NCI-H2107 treated with DMSO at 0.1 percent for 48 hours (cell line): Measurements from ENCODE around the gene PLEKHH3.
"Not testable (repeated sequence)": the region's sequence is repeated elsewhere in the genome, so short reads cannot be mapped to it uniquely, and the experiment has no call there.

ENCODE experiments used
- DNase-seq: peaks from one replicate; lab custom pipeline; 2025; ENCODE audit not compliant: unreplicated experiment; lab: John Stamatoyannopoulos, UW

PLEKHH3 gene

GRCh38 chr17:42673885-42674754 lies 2.7 kb downstream of the PLEKHH3 start:
- DNase-seq: no peak

- DNase-seq: no peak
Measured at GRCh38 chr17:42673266-42673884, 3.4 kb downstream of the PLEKHH3 start.

- no peak for DNase-seq
Measured at GRCh38 chr17:42672038-42672437, 4.8 kb downstream of the PLEKHH3 start.

GRCh38 chr17:42670789-42671657 lies 5.8 kb downstream of the PLEKHH3 start:
- DNase-seq: no peak

GRCh38 chr17:42669977-42670788 lies 6.6 kb downstream of the PLEKHH3 start:
- DNase-seq: no peak

GRCh38 chr17:42669705-42669976 lies 7.2 kb downstream of the PLEKHH3 start:
- no peak for DNase-seq

DNA sequence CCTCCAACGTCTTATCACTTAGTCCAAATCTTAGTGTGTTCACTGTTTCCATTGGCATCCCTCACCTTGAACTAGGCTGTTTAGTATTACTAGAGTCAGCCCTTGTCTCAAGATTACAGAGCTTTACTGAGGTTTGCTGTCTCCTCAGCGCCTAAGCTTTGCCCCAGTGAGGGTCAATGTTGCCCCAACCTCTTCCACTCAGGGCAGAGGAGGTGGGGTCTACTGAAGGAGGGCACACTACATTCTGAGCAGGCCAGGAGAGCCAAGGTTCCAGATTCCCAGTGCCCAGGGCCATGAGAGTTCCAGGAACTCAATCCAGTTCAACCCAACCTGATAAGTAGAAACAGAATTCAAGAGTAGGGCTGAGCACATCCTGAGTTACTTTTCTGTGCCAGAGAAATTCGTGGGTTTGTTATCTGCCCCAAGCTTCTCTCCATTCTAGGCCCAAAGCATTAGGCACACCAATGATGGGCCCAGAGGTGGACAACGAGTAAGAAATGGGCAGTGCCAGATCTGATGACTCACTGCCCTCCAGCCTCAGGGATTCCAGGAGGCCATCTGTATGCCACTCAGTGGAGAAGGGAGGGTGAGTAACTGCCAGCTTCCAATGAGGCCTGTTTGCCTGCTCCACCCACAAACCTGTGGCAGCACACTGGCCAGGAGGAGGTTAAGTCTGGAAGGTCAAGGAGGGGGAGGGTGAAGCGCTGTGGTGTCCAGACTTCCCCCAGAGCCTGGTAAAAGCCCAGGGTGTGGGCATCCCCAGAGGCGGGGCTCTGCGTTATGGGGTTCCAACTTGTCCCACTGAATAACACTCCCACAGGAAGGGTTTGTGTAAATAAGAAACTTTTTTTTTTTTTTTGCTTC lies 9.5 kb downstream of the PLEKHH3 start:
- no peak for DNase-seq

GRCh38 chr17:42666126-42666525 lies 10.7 kb downstream of the PLEKHH3 start:
- not testable (repeated sequence) for DNase-seq

DNA sequence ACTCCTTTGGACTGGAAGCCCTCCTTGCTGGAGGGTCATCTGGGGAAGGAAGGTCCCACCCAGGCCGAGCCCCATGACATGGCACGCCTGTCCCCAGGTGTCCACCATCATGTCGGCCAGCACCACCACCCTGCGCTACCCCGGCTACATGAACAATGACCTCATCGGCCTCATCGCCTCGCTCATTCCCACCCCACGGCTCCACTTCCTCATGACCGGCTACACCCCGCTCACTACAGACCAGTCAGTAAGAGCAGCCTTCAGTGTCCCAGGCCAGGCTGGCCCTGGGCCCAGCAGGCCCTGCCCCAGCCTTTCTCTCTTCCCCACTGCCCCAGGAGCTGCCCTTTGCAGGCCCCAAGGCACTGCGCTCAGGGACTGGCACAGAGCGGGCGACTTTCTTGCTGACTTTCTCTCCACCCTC lies 11.2 kb downstream of the PLEKHH3 start:
- no peak for DNase-seq

DNA sequence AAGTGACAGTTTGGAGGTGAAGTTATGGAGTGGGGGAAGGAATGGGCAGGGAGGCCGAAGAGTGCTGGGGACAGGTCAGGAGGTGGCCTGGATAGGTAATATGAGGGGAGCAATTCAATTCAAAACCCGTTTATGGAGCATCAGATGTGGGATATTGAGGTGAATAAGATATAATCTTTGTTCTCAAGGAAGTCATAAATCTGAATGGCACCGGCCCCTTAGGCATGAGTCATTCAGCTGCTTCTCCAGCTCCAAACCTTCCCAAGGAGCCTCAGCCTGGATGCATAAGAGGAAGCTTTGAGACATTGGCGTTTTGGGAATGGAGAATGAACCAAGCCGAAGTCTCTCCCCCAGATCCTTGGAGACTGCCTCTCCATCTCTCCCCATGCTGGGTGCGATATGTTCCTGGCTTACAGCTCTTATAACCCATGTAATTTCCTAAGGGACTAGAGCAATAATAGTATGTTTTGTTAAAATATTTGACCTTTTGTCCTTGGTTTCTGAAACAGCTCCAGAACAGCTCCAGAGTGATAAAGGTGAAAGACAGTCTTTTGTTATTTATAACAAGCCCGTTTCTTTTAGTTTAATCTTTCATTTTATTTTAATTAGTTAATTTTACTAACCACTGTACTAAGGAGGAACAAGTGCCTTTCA lies 16.0 kb downstream of the PLEKHH3 start:
- DNase-seq: no peak

GRCh38 chr17:42659932-42660274 lies 16.9 kb downstream of the PLEKHH3 start:
- DNase-seq: not testable (repeated sequence)

DNA sequence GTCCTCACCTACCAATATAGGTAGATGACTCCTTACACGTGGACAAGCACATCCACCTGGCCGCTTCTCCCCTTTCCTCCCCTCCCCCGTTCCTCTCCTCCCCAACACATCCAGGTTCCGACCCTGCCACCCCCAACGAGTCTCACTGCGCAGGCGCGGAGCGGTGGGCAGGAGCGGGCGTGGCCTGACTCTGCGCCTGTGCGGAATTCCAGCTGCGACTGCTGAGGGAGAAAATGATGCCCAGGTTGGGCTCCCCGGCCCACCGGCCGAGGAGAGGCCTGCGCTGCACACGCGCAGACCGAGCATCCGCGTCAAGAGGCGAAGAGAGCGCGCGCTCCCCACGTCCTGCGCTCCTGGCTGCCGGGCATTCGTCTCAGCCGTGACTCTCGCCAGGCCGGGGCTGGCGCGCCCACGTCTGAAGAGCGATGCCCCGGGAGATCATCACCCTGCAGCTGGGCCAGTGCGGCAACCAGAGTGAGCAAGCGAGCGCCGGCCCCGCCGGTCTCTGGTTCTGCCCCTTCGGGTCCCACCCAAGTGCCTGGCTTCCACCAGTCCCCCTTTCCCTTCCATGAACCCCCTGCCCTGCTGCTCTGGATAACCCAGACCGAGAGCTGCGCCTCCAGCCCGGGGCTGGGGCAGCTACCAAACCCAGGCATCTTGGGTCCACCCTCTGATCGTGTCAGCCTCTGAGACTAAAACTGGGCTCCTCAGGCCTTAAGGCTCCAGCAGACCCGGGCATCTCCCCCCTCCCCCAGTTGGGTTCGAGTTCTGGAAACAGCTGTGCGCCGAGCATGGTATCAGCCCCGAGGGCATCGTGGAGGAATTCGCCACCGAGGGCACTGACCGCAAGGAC lies 17.5 kb downstream of the PLEKHH3 start, which contains the start of gene TUBG2:
TUBG2 (plus strand) TSS at position 206 of the 853 bp plus-strand sequence; CDS start at position 426, 220 bp downstream.
- DNase-seq: peak; percentile 88

DNA sequence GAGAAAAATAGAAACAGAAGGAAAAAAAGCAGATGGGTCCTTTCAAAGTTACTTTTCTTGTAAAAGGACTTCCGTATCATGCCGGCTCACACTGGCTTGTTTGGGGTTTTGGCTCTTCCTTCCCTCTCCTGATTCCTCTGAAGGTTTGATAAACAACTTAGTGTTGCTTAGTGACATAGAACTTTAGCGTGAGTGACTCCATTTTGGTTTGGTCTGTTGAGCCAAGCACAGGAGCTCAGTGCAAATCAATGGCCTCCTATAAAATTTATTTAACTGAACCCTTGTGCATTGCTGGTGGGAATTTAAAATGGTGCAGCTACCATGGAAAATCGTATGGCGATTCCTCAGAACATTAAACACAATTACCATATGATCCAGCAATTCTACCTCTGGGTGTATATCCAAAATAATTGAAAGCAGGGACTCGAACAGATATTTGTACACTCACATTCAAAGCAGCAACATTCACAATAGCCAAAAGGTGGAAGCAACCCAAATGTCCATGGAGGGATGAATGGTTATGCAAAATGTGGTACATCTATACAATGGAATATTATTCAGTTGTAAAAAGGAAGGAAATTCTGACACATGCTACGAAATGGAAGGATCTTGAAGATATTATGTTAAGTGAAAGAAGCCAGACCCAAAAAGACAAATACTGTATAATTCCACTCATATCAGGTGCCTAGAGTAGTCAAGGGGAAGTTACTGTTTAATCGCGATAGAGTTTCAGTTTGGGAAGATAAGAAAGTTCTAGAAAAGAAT lies 18.8 kb downstream of the PLEKHH3 start:
- no peak for DNase-seq

DNA sequence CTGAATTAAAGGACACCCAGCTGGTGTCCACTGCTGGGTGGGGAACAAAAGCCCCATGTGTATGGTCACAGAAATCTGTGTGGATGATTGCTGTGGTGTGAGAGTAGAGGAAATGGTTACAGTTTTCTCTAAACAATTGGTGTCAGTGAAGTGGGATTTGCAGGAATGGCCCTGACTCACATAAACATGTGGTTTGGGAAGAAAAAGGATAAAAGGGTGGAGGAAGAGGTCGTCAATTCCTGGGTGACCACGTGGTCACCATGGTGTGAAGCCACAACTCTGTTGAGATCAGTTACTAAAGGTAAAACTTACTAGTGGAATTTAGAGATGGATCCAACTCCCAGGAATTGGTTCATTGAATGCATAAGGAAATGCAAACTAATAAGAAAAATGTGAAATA lies 21.3 kb downstream of the PLEKHH3 start:
- no peak for DNase-seq

DNA sequence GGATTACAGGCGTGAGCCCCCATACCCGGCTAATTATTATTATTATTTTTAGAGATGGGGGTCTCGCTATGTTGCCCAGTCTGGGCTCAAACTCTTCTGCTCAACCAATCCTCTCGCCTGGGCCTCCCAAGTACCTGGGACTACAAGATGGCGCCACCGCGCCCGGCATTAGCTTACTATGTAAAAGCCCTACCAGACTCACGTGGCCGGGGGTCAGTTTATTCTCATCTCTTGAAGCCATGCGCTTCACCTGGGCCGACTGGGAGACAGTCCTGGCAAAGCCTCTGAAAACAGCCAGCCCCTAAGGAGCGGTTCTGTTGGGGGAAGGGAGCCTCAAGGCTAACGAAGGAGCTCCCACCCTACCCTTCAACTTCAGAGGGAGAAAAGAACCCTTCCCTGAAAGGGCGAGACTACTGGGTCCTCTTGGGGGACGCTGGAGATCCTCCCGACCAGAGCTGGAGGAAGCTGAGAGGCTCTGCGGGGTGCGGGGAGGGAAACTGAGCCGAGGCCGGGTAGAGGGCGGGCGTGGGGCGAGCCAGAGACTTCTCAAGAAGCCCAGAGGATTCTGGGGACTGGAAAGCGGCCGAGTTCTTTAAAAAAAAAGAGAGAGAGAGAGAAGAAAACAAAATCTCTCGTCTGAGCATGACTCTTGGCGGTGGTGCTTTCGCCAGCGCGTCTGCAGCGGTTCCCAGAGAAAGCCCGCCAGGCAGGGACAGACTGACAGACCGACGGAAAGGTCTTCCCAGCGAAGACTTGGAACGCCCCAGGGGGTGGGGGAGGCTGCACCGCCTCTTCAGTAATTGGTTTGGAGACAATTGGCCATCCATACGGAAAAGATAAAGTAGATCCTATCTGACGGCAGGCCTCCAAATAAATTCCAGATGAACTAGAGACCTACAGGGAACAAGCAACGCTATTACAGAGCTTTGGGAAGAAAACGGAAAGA lies 23.3 kb downstream of the PLEKHH3 start:
- DNase-seq: no peak

GRCh38 chr17:42651392-42651791 lies 25.4 kb downstream of the PLEKHH3 start:
- DNase-seq: no peak

- no peak for DNase-seq
Measured at GRCh38 chr17:42647778-42648177, 29.0 kb downstream of the PLEKHH3 start.
